ENCODE results near the gene FOXI2. TPM values are rescaled to one million over a fixed set of nuclear protein-coding genes. Genes with fewer than 3 reads are reported as not detected.

FOXI2 gene
- total RNA-seq, 1 donor from 2014 or later: not detected

DNA sequence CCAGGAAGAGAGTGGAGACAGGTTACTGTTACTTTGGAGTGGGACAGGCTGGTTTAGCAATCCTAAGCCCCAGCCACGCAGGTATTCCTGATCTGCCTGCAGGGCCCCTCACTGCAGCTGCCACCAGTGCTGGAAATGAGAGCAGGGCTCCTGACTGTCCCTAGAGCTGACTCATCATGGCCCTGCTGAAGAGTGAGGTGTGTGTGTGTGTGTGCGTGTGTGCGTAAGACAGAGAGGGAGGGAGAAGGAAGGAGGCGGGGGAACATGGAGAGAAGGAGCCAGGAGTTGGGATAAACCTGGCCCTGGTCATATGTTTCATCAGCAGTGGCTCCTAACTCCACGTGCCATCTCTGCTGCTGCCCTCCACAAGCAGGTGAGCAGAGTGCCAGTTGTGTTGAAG, 3.6 kb downstream of the FOXI2 start:
- intact Hi-C loops (cut with micrococcal nuclease): no loop called here

DNA sequence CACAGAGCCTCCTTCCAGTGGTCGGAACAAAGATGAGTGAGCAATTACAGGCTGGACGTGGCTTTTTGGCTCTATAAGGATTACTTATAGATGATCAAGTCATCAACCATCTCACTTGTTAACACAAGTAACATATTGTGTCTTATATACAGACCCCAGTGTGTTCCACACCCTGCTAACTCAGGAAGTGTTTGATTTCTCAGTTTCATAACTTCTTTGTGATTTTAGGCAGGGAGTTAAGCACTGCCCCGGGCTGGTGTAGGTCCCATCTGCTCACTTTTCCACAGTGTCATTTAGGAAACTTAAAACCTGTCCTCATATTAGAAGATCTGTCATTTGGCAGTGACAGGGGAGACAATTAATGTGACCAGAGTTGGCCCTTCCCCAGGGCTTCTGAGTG, 6.2 kb downstream of the FOXI2 start:
- intact Hi-C loops (cut with micrococcal nuclease): no loop called here

DNA sequence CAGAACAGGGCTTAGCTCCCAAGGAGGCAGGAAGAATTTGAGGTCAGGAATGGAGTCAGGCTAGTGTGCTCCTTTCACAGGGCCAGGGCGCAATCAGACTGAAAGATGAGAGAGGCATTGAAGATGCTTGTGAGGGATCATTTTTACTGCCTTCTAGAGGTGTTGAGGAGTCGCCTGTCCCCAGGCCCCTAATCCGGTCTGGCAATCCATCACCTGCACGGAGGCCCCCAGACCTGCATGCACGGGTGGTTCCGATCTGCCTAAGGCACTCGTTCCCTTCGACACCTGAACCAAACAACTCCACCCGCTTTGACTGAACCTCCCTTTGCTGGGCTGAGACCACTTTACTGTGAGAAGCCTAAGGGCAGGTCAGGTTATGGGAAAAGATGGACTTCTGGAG, 8.0 kb downstream of the FOXI2 start:
- intact Hi-C loops (cut with micrococcal nuclease): no loop called here

DNA sequence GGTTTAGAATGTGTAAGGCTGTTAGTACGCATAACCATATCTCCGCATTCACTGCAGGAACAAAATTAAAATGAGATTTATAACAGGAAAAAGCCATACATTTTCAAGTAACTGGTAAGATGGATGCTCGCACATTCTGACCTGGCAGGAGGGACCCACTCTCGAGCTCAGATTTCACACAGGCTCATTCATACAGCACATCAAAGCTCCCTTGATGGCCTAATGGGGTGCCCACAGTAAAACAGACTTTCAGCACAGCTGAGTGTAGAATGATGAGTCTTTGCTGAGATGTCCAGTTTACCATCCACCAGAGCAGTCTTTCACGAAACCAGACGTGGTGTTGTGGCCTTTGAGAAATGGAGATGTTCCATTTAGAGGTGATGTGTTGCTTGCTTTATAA, 8.9 kb downstream of the FOXI2 start:
- intact Hi-C loops (cut with micrococcal nuclease): no loop called here

DNA sequence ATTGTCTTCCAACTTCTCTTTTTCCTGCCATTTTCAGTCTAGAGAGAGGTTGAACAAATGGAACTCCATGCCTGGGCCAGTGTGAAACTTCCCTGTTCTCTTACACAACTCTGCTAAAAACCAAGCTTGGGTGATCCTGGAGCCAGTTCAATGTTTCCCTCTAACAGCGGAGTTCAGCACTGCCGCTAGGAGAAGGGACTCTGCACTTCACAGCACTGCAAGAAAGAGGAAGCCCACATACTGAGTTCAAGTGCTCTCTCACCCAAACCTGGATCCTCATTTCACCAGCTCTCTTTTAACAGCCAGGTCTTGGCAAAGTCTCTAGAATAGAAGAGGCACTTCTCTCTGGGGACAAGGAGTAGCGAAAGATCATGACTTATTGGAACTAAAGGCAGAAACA, 18.8 kb downstream of the FOXI2 start:
- intact Hi-C loops (cut with micrococcal nuclease): no loop called here

DNA sequence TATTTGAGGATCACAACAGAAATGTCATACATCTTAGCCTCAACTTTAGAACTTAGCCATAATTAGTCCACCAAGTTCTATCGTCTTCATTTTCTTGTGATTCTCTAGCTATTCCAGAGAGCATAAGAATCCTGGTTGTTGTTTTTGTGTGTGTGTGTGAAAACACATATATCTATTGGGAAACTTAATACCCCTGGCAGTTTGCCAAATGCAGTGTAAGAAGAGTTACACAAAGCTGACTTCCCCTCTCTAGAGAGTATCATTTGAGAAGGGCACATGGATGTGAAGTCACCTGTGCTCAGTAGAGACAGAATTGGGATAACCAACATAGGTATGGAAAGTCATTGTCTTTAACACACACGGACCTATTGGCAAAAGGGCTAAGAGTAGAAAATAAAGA, 19.3 kb downstream of the FOXI2 start:
- intact Hi-C loops (cut with micrococcal nuclease): no loop called here

DNA sequence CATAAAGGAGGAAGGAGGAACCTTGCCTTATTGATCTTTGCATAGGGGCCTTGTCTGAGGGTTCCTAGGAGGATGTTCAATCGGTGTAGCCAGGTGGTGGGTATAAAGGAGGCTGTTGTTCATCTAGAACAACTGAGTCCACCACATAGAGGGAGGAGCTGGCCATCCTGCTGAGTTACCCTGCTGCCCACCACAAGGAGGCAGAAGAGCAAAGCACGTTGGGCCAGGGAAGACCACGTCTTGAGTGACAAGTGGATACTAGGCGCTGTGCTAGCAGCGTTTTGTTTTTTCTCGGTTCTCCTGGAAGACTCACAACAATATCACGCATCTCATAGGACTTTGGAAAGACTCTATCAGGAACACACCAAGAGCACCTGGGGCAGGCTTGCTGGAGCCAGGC, 20.0 kb downstream of the FOXI2 start:
- intact Hi-C loops (cut with micrococcal nuclease): no loop called here

DNA sequence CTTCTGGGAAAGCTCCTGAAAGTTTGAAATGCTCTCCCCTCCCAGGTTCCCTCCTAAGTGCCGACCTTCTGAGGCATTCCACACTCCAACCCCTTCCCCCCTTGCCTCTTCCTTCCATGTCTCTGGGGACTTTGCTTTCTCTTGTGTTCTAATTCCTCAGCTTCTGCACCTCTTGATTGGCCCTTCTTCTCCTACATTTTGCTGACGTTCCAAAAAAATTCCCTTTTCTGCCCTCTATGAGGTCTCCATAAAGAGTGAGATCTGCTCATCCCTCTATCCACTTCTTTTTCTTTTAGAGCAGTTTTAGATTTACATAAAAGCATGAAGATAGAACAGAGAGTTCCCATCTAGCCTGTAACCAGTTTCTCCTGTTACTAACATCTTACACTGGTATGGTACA, 22.3 kb downstream of the FOXI2 start:
- intact Hi-C loops (cut with micrococcal nuclease): no loop called here

DNA sequence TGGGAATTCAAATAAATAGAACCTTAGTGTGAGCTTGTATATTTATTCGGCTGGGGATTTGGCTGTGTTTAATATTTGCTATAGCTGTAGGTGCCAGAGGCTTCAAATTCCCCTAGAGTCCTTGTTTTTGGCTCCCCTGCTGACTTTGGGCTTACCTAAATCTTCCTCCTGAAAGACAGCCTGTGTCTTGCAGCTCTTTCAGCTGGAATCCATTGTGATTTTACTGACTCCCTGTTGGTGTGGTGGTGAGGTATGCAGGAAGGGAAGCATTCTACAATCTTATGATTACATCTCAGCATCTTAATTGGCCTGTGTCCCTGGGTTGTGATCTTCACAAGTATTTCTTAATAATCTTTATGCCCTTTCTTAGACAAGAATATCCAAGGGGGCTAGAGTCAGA, 25.9 kb downstream of the FOXI2 start:
- intact Hi-C loops (cut with micrococcal nuclease): no loop called here

DNA sequence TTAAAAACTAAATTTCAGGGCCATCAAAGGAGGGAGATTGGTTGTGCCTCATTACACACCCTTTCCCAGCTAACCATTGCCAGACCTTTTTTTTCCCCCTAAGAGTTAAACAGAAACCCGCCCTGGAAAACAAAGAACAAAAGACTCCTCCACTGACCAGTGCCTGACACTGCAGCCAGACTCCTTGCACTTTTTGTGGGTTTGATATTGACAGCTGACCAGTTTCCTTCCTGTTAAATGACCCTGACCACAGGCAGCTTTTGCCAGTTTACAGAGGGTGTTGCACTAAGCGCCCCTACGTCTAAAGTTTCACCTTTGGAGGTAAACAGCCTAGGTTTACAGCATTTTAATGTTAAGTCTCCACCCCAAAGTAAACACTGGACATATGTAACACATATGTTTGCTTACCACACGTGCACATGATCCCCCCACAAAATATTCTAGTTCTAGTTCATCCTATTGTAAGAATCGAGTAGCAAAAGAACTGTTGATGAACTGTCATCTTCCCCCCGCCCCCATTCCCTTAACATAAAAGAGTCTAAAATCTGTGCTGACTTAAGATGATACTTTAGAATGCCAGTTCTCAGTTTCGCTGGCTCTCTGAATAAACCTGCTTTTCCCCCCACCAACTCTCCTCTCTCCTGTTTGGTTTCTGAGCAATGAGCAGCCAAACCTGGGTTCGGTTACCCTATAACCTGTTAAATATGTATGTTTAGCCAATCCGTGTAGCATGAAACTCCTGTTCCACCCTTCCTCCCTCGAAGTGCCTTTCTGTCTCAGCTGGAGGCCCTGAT, 38.0 kb downstream of the FOXI2 start:
- intact Hi-C loops (cut with micrococcal nuclease): no loop called here

DNA sequence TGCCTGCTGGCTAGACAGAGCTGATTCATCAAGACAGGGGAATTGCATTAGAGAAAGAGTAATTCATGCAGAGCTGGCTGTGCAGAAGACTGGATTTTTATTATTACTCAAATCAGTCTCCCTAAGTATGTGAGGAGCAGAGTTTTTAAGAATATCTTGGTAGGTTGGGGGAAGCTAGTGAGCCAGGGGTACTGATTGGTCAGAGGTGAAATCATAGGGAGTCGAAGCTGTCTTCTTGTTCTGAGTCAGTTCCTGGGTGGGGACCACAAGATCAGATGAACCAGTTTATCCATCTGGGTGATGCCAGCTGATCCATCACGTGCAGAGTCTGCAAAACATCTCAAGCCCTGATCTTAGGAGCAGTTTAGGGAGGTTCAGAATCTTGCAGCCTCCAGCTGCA, 39.8 kb downstream of the FOXI2 start:
- intact Hi-C loops (cut with micrococcal nuclease): no loop called here

DNA sequence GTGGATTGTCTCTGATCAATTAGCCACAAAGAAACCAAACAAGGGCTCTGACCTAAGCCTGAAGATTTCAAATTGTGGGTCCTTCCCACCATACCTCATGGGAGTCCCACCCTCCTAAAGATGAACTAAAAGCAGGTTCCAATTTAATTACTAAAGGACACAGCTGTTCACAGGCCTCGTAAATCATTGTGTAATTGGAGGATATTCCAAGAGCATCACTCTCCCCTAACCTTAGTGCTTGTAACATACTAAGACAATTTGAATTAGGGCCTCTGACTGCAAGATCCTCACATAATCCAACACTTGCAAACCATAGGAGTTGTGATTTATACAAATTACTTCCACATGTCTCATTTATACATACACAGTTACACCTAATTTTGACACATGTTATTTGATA, 44.4 kb downstream of the FOXI2 start:
- intact Hi-C loops (cut with micrococcal nuclease): no loop called here

DNA sequence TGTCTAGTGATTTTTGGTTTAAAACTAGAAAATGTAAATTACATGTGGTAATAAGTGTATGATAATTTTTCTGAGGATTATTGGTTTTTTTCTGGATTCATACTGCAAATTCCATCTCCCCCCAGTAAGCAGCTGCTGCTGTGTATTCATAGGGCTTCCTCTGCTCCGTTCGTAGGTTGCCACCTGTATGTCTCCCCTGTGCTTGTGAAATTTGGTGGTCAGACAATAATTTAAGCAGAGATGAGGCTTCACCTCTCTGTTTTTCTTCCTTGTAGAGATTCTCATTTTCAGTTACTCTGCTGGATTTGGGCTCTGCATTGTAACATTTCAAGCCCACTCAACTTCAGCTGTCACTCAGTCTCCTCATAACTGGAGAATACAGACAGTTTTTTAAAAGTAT, 50.9 kb downstream of the FOXI2 start:
- intact Hi-C loops (cut with micrococcal nuclease): no loop called here

DNA sequence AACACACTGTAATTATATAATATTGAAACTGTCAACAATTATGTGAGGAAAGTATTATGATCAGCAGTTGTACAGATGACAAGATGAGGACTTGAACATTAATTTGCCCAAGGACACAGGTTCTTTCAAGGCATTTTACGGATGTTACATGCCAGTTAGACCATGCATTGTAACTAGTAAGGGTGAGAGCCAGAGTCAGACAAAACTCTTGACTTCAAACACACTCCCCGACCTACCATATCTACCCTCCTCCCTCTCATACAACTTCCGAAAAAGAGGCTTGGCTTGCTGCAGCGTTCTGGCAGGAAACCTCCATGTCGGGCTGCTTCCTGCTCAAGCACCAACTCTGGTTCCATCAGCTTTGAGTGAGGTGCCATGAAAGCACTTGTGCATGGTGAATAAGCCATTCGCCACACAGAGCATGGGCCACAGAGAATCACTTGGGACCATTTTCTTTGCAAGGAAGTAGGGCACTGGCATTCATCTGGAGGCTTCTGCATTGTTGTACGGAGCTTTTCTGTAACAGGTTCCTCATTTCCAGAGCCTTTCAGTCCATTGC, 53.2 kb downstream of the FOXI2 start:
- intact Hi-C loops (cut with micrococcal nuclease): no loop called here

Other genes starting within 250 kb of the FOXI2 start
- not detected in 2 replicates for gene NPS, start 187.9 kb upstream of the FOXI2 start, total RNA-seq
- gene CLRN3, start 155.8 kb downstream of the FOXI2 start, total RNA-seq: not detected in 2 replicates
- gene PTPRE, start 169.9 kb downstream of the FOXI2 start, total RNA-seq: 20.4 and 20.5 TPM in 2 replicates